IMR-90 (cell line): ENCODE data around the gene CD86. TPM values are rescaled to one million over a fixed set of nuclear protein-coding genes. Genes with fewer than 3 reads are reported as not detected.

Source experiments
- ATAC-seq: fragments of 200-7000 bp; cut with Tn5 transposase; 2 replicates; pipeline ENCODE4 v1.9.1; 2020; ENCODE audit warnings: low read depth, mild to moderate bottlenecking, moderate library complexity
- BruUV-seq: library from RNA; stranded (reverse); fragments of 400-500 nt; replicated peaks from 2 replicates; lab custom pipeline; 2021; lab: Mats Ljungman, UMichigan
- CTCF ChIA-PET: fragments of 300-600 bp; formaldehyde crosslinking; extraction: SDS; loops from one replicate; lab custom pipeline; 2021; ENCODE audit warnings: antibody characterized with exemption; lab: Yijun Ruan, JAX
- POLR2A ChIA-PET: fragments of 300-600 bp; sonication (Branson Sonifier 250); formaldehyde crosslinking; loops from one replicate; lab custom pipeline; 2022; ENCODE audit warnings: antibody characterized with exemption; ENCODE audit not compliant: unreplicated experiment; lab: Charles Lee
- DNase-seq: peaks from one replicate; pipeline ENCODE4 v3.0.0; 2013
- H2AFZ ChIP-seq: replicated peaks from 2 replicates; pipeline ENCODE3; 2013; ENCODE audit warnings: low read length, mild to moderate bottlenecking; ENCODE audit not compliant: poor library complexity
- H2AK5ac ChIP-seq: 2 replicates; pipeline ENCODE4 v1.6.1; 2013; ENCODE audit warnings: low read depth, low read length, inconsistent platforms
- H2AK9ac ChIP-seq: replicated peaks from 2 replicates; pipeline ENCODE3; 2013; ENCODE audit warnings: mild to moderate bottlenecking, low read depth, low read length, moderate library complexity; ENCODE audit not compliant: poor library complexity
- H2BK120ac ChIP-seq: 2 replicates; pipeline ENCODE4 v1.6.1; 2013; ENCODE audit warnings: low read depth, low read length, inconsistent platforms
- H2BK15ac ChIP-seq: 3 replicates; pipeline ENCODE4 v1.6.1; 2013; ENCODE audit warnings: low read depth, low read length, inconsistent platforms
- H2BK20ac ChIP-seq: 2 replicates; pipeline ENCODE4 v1.6.1; 2013; ENCODE audit warnings: low read depth, mild to moderate bottlenecking, inconsistent platforms, low read length, moderate library complexity
- H2BK5ac ChIP-seq: 2 replicates; pipeline ENCODE4 v1.6.1; 2013; ENCODE audit warnings: mild to moderate bottlenecking, low read depth, low read length, inconsistent platforms; ENCODE audit not compliant: poor library complexity, severe bottlenecking
- H3K14ac ChIP-seq: replicated peaks from 2 replicates; pipeline ENCODE4 v1.6.1; 2013; ENCODE audit warnings: low read depth, low read length, inconsistent platforms
- H3K18ac ChIP-seq: 2 replicates; pipeline ENCODE4 v1.6.1; 2013; ENCODE audit warnings: low read depth, low read length, control low read depth
- H3K23ac ChIP-seq: 2 replicates; pipeline ENCODE4 v1.6.1; 2013; ENCODE audit warnings: low read depth, low read length, inconsistent platforms
- H3K27ac ChIP-seq: 2 replicates; pipeline ENCODE4 v1.5.1; 2013; ENCODE audit warnings: mild to moderate bottlenecking, control low read depth, low read length; ENCODE audit not compliant: insufficient read depth
- H3K27me3 ChIP-seq: 2 replicates; pipeline ENCODE4 v1.6.1; 2013; ENCODE audit warnings: low read length; ENCODE audit not compliant: control insufficient read depth, insufficient read depth
- H3K36me3 ChIP-seq: 2 replicates; pipeline ENCODE4 v1.6.1; 2013; ENCODE audit warnings: low read length, mixed read lengths; ENCODE audit not compliant: control insufficient read depth, insufficient read depth
- H3K4ac ChIP-seq: 2 replicates; pipeline ENCODE4 v1.6.1; 2013; ENCODE audit warnings: low read depth, low read length, inconsistent platforms
- H3K4me1 ChIP-seq: 2 replicates; pipeline ENCODE4 v1.6.1; 2013; ENCODE audit warnings: low read length, mixed read lengths; ENCODE audit not compliant: control insufficient read depth, insufficient read depth
- H3K4me2 ChIP-seq: 2 replicates; pipeline ENCODE4 v1.6.1; 2013; ENCODE audit warnings: low read depth, mild to moderate bottlenecking, control low read depth, low read length, moderate library complexity
- H3K4me3 ChIP-seq: 2 replicates; pipeline ENCODE4 v1.5.1; 2013; ENCODE audit warnings: low read depth, mild to moderate bottlenecking, control low read depth, low read length, moderate library complexity; ENCODE audit not compliant: insufficient read depth
- H3K56ac ChIP-seq: 2 replicates; pipeline ENCODE4 v1.6.1; 2013; ENCODE audit warnings: low read length, inconsistent platforms; ENCODE audit not compliant: insufficient read depth; ENCODE audit errors: extremely low read depth
- H3K79me1 ChIP-seq, 2 experiments: 2 replicates each; pipeline ENCODE4 v1.6.1; 2013; ENCODE audit warnings: low read length in 2 of 2, inconsistent platforms in 1 of 2, low read depth in 1 of 2
- H3K9ac ChIP-seq: 2 replicates; pipeline ENCODE4 v1.6.1; 2013; ENCODE audit warnings: low read depth, low read length, control low read depth
- H3K9me1 ChIP-seq: 2 replicates; pipeline ENCODE4 v1.6.1; 2013; ENCODE audit warnings: low read length, inconsistent platforms; ENCODE audit not compliant: insufficient read depth
- H3K9me3 ChIP-seq: 2 replicates; pipeline ENCODE4 v1.6.1; 2013; ENCODE audit warnings: low read length; ENCODE audit not compliant: control insufficient read depth, insufficient read depth
- H4K20me1 ChIP-seq: 2 replicates; pipeline ENCODE4 v1.6.1; 2013; ENCODE audit warnings: low read length, inconsistent platforms; ENCODE audit not compliant: insufficient read depth
- H4K5ac ChIP-seq: 2 replicates; pipeline ENCODE4 v1.6.1; 2013; ENCODE audit warnings: mild to moderate bottlenecking, low read depth, low read length, control low read depth
- H4K8ac ChIP-seq, 2 experiments: 2 replicates each; pipeline ENCODE4 v1.6.1; 2013; ENCODE audit warnings: low read depth in 2 of 2, low read length in 2 of 2, control low read depth in 1 of 2, inconsistent platforms in 1 of 2
- H4K91ac ChIP-seq: 2 replicates; pipeline ENCODE4 v1.6.1; 2013; ENCODE audit warnings: low read depth, low read length, inconsistent platforms; ENCODE audit not compliant: insufficient read depth
- BHLHE40 ChIP-seq: fragments of 150-350 bp; IDR thresholded peaks from 2 replicates; pipeline ENCODE4 v1.6.1; 2016; ENCODE audit warnings: mild to moderate bottlenecking, low read depth, low read length
- CEBPB ChIP-seq: IDR thresholded peaks from 2 replicates; pipeline ENCODE4 v1.6.1; 2012; ENCODE audit warnings: low read depth, low read length, improper control_type of control experiment
- CHD1 ChIP-seq: IDR thresholded peaks from 2 replicates; pipeline ENCODE4 v1.6.1; 2012; ENCODE audit warnings: low read depth, low read length, improper control_type of control experiment
- FOS ChIP-seq: fragments of 150-350 bp; IDR thresholded peaks from 2 replicates; pipeline ENCODE4 v1.6.1; 2016; ENCODE audit warnings: low read depth, low read length
- MAFK ChIP-seq: IDR thresholded peaks from 2 replicates; pipeline ENCODE4 v1.6.1; 2012; ENCODE audit warnings: low read depth, low read length, improper control_type of control experiment
- MAZ ChIP-seq: IDR thresholded peaks from 2 replicates; pipeline ENCODE4 v1.6.1; 2012; ENCODE audit warnings: low read depth, mild to moderate bottlenecking, low read length, improper control_type of control experiment, moderate library complexity, borderline replicate concordance
- MXI1 ChIP-seq: IDR thresholded peaks from 2 replicates; pipeline ENCODE4 v1.6.1; 2012; ENCODE audit warnings: low read depth, mild to moderate bottlenecking, low read length, moderate library complexity, borderline replicate concordance
- NFE2L2 ChIP-seq: fragments of 150-350 bp; IDR thresholded peaks from 2 replicates; pipeline ENCODE4 v1.6.1; 2016; ENCODE audit warnings: low read depth, mild to moderate bottlenecking, low read length
- POLR2A ChIP-seq: IDR thresholded peaks from 2 replicates; pipeline ENCODE4 v1.6.1; 2012; ENCODE audit warnings: mild to moderate bottlenecking, low read depth, low read length
- RAD21 ChIP-seq: IDR thresholded peaks from 2 replicates; pipeline ENCODE4 v1.6.1; 2012; ENCODE audit warnings: low read length, improper control_type of control experiment
- RCOR1 ChIP-seq: IDR thresholded peaks from 2 replicates; pipeline ENCODE4 v1.6.1; 2012; ENCODE audit warnings: mild to moderate bottlenecking, low read length, improper control_type of control experiment; ENCODE audit not compliant: insufficient replicate concordance
- RFX5 ChIP-seq: IDR thresholded peaks from 2 replicates; pipeline ENCODE4 v1.8.0; 2012; ENCODE audit warnings: low read depth, mild to moderate bottlenecking, low read length, moderate library complexity
- SMC3 ChIP-seq: fragments of 150-350 bp; IDR thresholded peaks from 2 replicates; pipeline ENCODE4 v1.6.1; 2016; ENCODE audit warnings: low read depth, mild to moderate bottlenecking, antibody characterized with exemption, low read length, moderate library complexity
- WGBS, 2 experiments: methylation state at CpG; one replicate each; pipeline versions ENCODE4 v1.1.5 to v1.1.7; 2013; ENCODE audit warnings: missing lambda C conversion rate in 2 of 2; ENCODE audit not compliant: insufficient read length in 1 of 2; ENCODE audit errors: extremely low coverage in 2 of 2; 5-methylcytosine and 5-hydroxymethylcytosine counted together
- dilution Hi-C: fragments of 300-500 bp; cut with HindIII; formaldehyde crosslinking; loops from one replicate; pipeline ENCODE4 v1.14.3; 2018; ENCODE audit warnings: low sequenced_read_pairs; ENCODE audit not compliant: unreplicated experiment
- in situ Hi-C: fragments of 300-500 bp; cut with MboI; formaldehyde crosslinking; loops from 3 replicates; pipeline ENCODE4 v1.14.3; 2019; ENCODE audit warnings: low sequenced_read_pairs, inconsistent platforms, mixed read lengths
- intact Hi-C: fragments of 100-400 bp; cut with micrococcal nuclease; formaldehyde crosslinking; loops from 2 replicates; pipeline ENCODE4 v1.10.0; 2022
- polyA plus RNA-seq, 3 experiments: library from polyadenylated mRNA; depleted of rRNA; stranded (reverse); fragments of >200 nt; gene quantifications; 2 replicates each; pipeline ENCODE4 v1.2.3, GENCODE V29; 2012; ENCODE audit warnings: low replicate concordance in 1 of 3
- total RNA-seq: library from RNA; depleted of rRNA; stranded (reverse); fragments of >200 nt; gene quantifications from 2 replicates; pipeline ENCODE4 v1.2.3, GENCODE V29; 2012
- TF ChIP-seq, protein P1 (sequence below): conservative IDR thresholded peaks from 2 replicates; pipeline ENCODE4 v1.5.1; 2012; ENCODE audit warnings: mild to moderate bottlenecking, low read depth, low read length, improper control_type of control experiment
- TF ChIP-seq, protein P2 (sequence below): fragments of 150-350 bp; IDR thresholded peaks from 2 replicates; pipeline ENCODE4 v1.6.1; 2017; ENCODE audit warnings: mild to moderate bottlenecking, antibody characterized with exemption, low read length, low read depth
- TF ChIP-seq, protein P3 (sequence below): fragments of 150-350 bp; IDR thresholded peaks from 2 replicates; pipeline ENCODE4 v1.6.1; 2016; ENCODE audit warnings: low read depth, mild to moderate bottlenecking, low read length, moderate library complexity, borderline replicate concordance

The CD86 gene
- total and polyA plus RNA-seq, 2 of the 4 experiments (the other 2 are of a cell fraction): not detected

DNA sequence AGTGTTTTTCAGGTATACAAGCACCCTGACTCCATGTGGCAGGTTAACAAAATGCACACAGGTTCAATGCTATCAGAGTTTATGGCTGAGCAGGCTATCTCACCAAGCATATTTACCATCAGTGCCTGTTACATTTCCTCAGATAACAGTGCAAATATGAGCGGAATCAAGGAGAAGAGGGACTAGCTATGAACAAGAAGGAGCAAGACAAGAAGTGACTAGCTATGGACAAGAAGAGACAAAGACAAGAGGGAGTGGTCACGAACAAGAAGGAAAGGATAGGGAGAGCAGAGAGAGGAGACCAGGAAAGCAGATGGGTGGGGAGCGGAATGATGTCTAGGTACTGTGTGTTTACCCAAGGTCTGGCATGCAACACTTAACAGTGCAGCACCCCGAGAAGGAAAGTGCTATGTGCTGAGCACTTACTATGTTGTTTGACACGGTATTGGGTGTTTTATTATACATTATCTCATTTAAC is 41.7 kb upstream of the CD86 start:
- no peak overlapping the region for H3K9ac ChIP-seq
- H4K20me1 ChIP-seq: no peaks in the 10 kb centered on the region
- ATAC-seq (no peak), DNase-seq (no peak)
- H2BK15ac ChIP-seq: no peak overlapping the region
- H4K91ac ChIP-seq: no peak overlapping the region
- no peak overlapping the region for H2BK20ac ChIP-seq
- WGBS, 2 experiments: 38% methylated on average over 2 of the region's 5 CpGs; no CpG with 5 or more reads in 1 of the 2 experiments
- no peak overlapping the region for H3K4me2 ChIP-seq
- no peak overlapping the region for H2BK5ac ChIP-seq
- no peak overlapping the region for H3K18ac ChIP-seq
- H3K14ac ChIP-seq: no peak overlapping the region
- no peaks in the 10 kb centered on the region for H3K9me1 ChIP-seq
- dilution Hi-C loops (no loop called here), in situ Hi-C loops (no loop called here), intact Hi-C loops (no loop called here)
- no peak overlapping the region; the same call in 1 of the 2 replicates for H3K23ac ChIP-seq
- ChIA-PET CTCF (no interaction called here), POLR2A (no interaction called here)
- H3K4me3 ChIP-seq: no peak overlapping the region
- no peak overlapping the region for H3K27ac ChIP-seq
- no peak overlapping the region for H4K8ac ChIP-seq
- H2AK9ac ChIP-seq: no peak overlapping the region
- BruUV-seq: no TSS peak
- H3K56ac ChIP-seq: no peak overlapping the region
- no peaks in the 10 kb centered on the region for H3K4me1 ChIP-seq
- no peak overlapping the region for H4K5ac ChIP-seq
- H3K79me1 ChIP-seq: no peaks in the 10 kb centered on the region
- no peaks in the 10 kb centered on the region for H3K36me3 ChIP-seq
- peaks cover 10% of the 10 kb centered on the region for H3K27me3 ChIP-seq
- H3K9me3 ChIP-seq: no peaks in the 10 kb centered on the region
- no peak overlapping the region for H2AFZ ChIP-seq
- H2BK120ac ChIP-seq: no peak overlapping the region
- H2AK5ac ChIP-seq: no peak overlapping the region
- TF ChIP-seq RCOR1: no peak
- no peak for TF ChIP-seq NFE2L2
- TF ChIP-seq FOS: no peak
- TF ChIP-seq CHD1: no peak
- TF ChIP-seq BHLHE40: no peak
- TF ChIP-seq RFX5: no peak
- no peak for TF ChIP-seq MXI1
- TF ChIP-seq, protein P1, sequence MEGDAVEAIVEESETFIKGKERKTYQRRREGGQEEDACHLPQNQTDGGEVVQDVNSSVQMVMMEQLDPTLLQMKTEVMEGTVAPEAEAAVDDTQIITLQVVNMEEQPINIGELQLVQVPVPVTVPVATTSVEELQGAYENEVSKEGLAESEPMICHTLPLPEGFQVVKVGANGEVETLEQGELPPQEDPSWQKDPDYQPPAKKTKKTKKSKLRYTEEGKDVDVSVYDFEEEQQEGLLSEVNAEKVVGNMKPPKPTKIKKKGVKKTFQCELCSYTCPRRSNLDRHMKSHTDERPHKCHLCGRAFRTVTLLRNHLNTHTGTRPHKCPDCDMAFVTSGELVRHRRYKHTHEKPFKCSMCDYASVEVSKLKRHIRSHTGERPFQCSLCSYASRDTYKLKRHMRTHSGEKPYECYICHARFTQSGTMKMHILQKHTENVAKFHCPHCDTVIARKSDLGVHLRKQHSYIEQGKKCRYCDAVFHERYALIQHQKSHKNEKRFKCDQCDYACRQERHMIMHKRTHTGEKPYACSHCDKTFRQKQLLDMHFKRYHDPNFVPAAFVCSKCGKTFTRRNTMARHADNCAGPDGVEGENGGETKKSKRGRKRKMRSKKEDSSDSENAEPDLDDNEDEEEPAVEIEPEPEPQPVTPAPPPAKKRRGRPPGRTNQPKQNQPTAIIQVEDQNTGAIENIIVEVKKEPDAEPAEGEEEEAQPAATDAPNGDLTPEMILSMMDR: no peak
- no peak for TF ChIP-seq SMC3
- no peak for TF ChIP-seq CEBPB
- TF ChIP-seq, protein P2, sequence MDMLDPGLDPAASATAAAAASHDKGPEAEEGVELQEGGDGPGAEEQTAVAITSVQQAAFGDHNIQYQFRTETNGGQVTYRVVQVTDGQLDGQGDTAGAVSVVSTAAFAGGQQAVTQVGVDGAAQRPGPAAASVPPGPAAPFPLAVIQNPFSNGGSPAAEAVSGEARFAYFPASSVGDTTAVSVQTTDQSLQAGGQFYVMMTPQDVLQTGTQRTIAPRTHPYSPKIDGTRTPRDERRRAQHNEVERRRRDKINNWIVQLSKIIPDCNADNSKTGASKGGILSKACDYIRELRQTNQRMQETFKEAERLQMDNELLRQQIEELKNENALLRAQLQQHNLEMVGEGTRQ: no peak
- TF ChIP-seq POLR2A: no peak
- TF ChIP-seq MAFK: no peak
- TF ChIP-seq MAZ: no peak
- TF ChIP-seq RAD21: no peak
- TF ChIP-seq, protein P3, sequence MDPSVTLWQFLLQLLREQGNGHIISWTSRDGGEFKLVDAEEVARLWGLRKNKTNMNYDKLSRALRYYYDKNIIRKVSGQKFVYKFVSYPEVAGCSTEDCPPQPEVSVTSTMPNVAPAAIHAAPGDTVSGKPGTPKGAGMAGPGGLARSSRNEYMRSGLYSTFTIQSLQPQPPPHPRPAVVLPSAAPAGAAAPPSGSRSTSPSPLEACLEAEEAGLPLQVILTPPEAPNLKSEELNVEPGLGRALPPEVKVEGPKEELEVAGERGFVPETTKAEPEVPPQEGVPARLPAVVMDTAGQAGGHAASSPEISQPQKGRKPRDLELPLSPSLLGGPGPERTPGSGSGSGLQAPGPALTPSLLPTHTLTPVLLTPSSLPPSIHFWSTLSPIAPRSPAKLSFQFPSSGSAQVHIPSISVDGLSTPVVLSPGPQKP: no peak
- H3K4ac ChIP-seq: no peak overlapping the region
